ENCODE data around the gene SMIM45.

The SMIM45 gene

DNA sequence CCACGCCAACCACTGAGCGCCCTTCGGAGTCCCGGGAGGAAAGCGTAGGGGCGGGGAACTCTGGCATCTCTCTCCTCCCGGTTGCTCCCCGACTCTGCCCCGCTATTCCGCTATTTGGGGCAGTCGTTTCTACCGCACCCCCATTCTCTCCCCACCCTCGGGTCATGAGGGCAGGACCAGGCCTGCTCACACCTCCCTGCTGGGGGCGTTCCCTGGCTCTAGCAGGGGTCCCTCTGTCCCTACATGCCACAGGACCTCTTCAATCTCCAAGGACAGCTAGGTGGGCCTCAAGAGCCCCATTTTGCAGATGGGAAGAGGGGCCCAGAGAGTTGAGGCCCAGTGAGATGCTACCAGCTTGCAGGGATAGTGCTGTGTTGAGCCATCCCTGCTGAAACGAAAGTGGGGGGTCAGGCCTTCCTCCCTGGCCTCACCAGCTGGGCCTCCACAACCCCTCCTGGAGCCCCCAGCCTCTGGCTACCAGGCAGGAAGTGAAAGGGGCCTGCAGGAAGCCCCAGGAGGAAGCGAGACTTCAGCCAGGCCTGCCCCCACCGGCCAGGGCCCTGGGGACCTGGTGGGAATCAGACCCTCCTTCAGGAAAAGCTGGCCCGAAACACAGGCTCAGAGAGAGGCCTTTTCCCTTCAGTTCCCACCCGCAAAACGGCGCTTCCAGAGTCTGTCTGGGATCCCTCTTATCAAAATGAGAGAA is 31.5 kb upstream of the SMIM45 start:
- in situ Hi-C loops (cut with MboI; ENCODE audit: low pct_unique_long_range_greater_than_20kb, low sequenced_read_pairs, unreplicated experiment): no loop called here
- TF ChIP-seq, protein P1, sequence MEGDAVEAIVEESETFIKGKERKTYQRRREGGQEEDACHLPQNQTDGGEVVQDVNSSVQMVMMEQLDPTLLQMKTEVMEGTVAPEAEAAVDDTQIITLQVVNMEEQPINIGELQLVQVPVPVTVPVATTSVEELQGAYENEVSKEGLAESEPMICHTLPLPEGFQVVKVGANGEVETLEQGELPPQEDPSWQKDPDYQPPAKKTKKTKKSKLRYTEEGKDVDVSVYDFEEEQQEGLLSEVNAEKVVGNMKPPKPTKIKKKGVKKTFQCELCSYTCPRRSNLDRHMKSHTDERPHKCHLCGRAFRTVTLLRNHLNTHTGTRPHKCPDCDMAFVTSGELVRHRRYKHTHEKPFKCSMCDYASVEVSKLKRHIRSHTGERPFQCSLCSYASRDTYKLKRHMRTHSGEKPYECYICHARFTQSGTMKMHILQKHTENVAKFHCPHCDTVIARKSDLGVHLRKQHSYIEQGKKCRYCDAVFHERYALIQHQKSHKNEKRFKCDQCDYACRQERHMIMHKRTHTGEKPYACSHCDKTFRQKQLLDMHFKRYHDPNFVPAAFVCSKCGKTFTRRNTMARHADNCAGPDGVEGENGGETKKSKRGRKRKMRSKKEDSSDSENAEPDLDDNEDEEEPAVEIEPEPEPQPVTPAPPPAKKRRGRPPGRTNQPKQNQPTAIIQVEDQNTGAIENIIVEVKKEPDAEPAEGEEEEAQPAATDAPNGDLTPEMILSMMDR (IDR thresholded peaks at IDR 0.05; ENCODE audit: extremely low read depth, insufficient read depth, missing control alignments): no peak
- DNase-seq (ENCODE audit: low spot score): peak; percentile 64

DNA sequence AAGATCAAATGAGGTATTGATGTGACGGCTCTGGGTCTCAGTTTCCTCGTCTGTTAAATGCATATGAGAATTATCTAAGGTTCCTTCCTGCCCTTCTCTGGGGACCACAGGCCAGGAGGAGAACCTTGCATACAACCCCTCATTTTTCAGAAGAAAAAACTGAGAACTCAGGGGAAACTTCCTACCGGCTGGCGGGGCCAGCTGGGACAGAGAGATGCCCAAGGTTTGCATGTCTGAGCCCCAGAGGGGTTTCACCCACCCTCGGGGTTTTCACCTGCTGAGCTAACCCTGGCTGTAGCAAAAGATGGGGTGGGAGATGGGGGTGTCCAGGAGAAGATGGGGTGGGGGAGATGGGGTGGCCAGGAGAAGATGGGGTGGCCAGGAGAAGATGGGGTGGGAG is 29.6 kb upstream of the SMIM45 start:
- DNase-seq (ENCODE audit: low spot score): no peak
- in situ Hi-C loops (cut with MboI; ENCODE audit: low pct_unique_long_range_greater_than_20kb, low sequenced_read_pairs, unreplicated experiment): no loop called here
- TF ChIP-seq, protein P1 (IDR thresholded peaks at IDR 0.05; ENCODE audit: extremely low read depth, insufficient read depth, missing control alignments): no peak

DNA sequence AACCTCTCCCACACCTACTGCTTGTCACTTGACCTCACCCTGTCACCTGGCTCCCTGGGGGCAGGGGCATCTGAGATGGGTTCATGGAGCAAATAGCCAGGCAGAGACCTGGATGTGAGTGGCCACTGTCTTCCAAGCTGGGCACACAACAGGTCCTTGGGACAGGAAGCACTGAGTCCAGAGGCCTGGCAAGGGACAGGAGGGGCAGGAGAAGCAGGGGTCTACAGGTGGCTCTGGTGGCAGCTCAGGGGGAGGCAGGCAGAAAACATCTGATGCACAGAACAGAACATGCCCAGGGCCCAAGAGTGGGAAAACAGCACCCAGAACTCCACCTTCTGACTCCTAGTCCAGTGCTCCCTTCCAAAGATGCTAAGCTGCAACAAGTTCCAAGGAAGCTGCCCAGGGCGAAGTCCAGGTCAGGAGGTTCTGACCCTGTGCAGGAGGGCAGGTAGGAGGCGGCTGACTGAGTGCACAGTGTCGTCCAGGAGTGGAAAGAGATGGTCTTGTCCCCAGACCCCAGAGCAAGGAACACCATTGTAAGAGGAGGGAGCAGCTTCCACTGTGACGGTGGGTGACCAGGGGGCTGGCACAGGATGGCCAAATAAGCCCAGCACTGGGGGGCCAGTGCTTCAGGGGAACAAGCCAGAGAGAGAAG is 28.9 kb upstream of the SMIM45 start:
- in situ Hi-C loops (cut with MboI; ENCODE audit: low pct_unique_long_range_greater_than_20kb, low sequenced_read_pairs, unreplicated experiment): no loop called here
- TF ChIP-seq, protein P1 (IDR thresholded peaks at IDR 0.05; ENCODE audit: extremely low read depth, insufficient read depth, missing control alignments): no peak
- DNase-seq (ENCODE audit: low spot score): no peak

DNA sequence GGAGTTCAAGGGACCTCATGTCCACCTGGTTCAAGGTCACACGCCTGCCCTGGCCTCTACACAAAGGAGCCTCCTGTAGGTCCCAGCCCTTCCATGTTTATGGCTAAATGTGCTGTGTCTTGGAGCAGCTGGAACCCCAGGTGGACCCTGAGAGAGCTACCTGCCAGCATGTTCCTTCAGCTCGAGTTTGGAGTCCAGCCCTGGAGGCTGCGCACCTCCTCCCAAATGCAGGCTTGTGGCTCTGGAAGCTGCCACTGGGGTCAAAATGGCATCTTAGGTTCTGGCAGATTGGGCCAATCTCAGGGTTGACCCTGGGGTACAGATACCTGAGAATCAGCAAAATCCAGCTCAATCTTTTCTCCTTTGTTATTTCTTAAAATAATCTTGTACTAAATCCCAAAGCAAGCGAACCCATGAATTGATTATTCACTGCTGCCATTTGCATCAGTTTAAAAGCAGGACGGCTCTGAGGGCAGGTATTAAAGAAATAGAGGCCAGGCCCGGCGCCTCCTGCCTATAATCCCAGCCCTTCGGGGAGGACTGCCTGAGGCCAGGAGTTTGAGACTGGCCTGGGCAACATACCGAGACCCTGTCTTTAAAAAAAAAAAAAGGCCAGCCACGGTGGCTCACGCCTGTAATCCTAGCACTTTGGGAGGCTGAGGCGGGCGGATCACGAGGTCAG is 28.2 kb upstream of the SMIM45 start:
- DNase-seq (ENCODE audit: low spot score): no peak
- in situ Hi-C loops (cut with MboI; ENCODE audit: low pct_unique_long_range_greater_than_20kb, low sequenced_read_pairs, unreplicated experiment): no loop called here
- TF ChIP-seq, protein P1 (IDR thresholded peaks at IDR 0.05; ENCODE audit: extremely low read depth, insufficient read depth, missing control alignments): no peak

DNA sequence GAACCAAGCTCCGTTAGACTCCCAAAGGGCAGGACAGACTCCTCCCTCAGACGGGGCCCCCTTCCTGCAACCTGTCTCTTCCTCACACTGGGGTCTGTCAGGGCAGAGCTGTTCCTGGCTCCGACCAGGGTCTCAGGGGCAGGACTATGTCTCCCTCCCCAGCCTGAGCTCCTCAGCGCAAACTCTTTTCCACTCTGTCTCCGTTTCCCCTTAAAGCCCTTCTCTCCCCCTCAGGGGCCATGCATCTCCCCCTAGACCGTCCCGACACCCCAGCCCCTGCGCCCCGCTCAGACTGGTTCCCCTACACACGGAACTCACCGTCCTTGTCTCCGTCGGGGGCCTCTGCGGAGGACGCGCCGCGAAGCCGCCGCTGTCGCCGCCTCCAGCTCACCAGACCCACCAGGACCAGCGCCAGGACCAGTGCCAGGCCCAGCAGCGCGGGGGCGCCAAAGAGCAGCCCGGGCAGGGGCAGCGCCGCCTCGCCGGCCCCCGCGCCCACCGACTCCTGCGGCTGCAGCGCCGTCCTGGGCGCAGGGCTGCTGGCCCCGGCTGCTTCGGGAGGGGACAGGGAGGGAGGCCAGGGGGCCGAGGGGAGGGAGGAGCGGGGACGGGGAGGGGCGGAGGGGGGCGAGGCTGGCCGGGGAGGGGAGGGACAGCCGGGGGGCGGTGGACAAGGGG is 26.0 kb upstream of the SMIM45 start:
- peak; percentile 68 for DNase-seq (ENCODE audit: low spot score)
- in situ Hi-C loops (cut with MboI; ENCODE audit: low pct_unique_long_range_greater_than_20kb, low sequenced_read_pairs, unreplicated experiment): no loop called here
- TF ChIP-seq, protein P1 (IDR thresholded peaks at IDR 0.05; ENCODE audit: extremely low read depth, insufficient read depth, missing control alignments): peak; percentile 93

DNA sequence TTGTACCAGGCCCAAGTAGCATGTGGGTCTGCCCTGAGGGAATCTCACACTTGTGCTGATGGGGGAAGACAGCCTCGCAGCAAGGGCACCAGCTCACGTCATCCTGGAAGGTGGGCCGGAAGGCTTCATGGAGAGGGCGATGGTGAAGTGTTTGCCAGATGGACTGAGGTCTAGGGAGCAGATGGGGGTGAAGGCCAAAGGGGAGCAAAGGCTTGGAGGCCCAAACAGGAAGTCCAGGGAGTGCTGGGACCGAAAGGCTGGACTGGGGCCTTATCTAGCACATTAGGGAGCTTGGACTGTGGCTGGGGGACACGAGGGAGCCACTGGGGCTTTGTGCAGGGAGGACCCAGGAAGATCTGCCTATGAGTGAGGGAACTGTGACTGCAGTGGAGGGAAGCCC is 24.1 kb upstream of the SMIM45 start:
- in situ Hi-C loops (cut with MboI; ENCODE audit: low pct_unique_long_range_greater_than_20kb, low sequenced_read_pairs, unreplicated experiment): no loop called here
- TF ChIP-seq, protein P1 (IDR thresholded peaks at IDR 0.05; ENCODE audit: extremely low read depth, insufficient read depth, missing control alignments): no peak
- no peak for DNase-seq (ENCODE audit: low spot score)

All from GM13977 (cell line).